Transverse colon (tissue), 4 donors: ENCODE measurements around the gene LMNTD2.
"Not testable (repeated sequence)": the region's sequence is repeated elsewhere in the genome, so short reads cannot be mapped to it uniquely, and the experiment has no call there.

ENCODE experiments used
- EP300 ChIP-seq: sonication (generic); formaldehyde crosslinking; IDR thresholded peaks from one replicate; pipeline ENCODE4 v1.6.1; 2017; ENCODE audit warnings: antibody characterized with exemption, low read depth
- POLR2A ChIP-seq: fragments of 450-650 bp; IDR thresholded peaks from one replicate; pipeline ENCODE4 v1.6.1; 2016; ENCODE audit warnings: antibody characterized with exemption, mild to moderate bottlenecking, moderate library complexity
- POLR2AphosphoS5 ChIP-seq, 3 donors: sonication (generic); formaldehyde crosslinking; IDR thresholded peaks; one replicate each; pipeline ENCODE4 v1.6.1; 2016; ENCODE audit warnings: antibody characterized with exemption in 3 of 3
- TF ChIP-seq, protein P1 (sequence below), 5 experiments: fragments of 200-600 bp in 3 of 5; fragments of 450-650 bp in 2 of 5; sonication (generic) in 3 of 5; IDR thresholded peaks; 1 replicate in 2 of 5; 2 replicates in 3 of 5; pipeline ENCODE4 v1.5.1; 2016 to 2017; ENCODE audit warnings: antibody characterized with exemption in 5 of 5, inconsistent platforms in 3 of 5, mild to moderate bottlenecking in 2 of 5, moderate library complexity in 1 of 5

DNA sequence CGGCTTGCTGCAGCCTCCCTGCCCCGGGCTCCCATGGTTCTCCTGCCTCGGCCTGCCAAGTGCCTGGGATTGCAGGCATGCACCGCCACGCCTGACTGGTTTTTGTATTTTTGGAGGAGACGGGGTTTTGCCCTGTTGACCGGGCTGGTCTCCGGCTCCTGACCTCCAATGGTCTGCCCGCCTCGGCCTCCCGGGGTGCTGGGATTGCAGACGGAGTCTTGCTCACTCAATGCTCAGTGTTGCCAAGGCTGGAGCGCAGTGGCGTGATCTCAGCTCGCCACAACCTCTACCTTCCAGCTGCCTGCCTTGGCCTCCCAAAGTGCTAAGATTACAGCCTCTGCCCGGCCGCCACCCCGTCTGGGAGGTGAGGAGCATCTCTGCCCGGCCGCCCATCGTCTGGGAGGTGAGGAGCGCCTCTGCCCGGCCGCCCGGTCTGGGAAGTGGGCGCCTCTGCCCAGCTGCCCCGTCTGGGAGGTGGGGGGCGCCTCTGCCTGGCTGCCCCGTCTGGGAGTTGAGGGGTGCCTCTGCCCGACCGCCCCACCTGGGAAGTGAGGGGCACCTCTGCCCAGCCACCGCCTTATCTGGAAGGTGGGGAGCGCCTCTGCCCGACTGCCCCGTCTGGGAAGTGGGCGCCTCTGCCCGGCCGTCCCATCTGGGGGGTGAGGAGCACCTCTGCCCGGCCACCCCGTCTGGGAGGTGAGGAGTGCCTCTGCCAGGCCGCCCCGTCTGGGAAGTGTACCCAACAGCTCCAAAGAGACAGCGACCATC, 43.4 kb downstream of the LMNTD2 start:
- TF ChIP-seq POLR2AphosphoS5 (IDR thresholded peaks at IDR 0.05); POLR2A; EP300: not testable (repeated sequence)
- TF ChIP-seq, protein P1, sequence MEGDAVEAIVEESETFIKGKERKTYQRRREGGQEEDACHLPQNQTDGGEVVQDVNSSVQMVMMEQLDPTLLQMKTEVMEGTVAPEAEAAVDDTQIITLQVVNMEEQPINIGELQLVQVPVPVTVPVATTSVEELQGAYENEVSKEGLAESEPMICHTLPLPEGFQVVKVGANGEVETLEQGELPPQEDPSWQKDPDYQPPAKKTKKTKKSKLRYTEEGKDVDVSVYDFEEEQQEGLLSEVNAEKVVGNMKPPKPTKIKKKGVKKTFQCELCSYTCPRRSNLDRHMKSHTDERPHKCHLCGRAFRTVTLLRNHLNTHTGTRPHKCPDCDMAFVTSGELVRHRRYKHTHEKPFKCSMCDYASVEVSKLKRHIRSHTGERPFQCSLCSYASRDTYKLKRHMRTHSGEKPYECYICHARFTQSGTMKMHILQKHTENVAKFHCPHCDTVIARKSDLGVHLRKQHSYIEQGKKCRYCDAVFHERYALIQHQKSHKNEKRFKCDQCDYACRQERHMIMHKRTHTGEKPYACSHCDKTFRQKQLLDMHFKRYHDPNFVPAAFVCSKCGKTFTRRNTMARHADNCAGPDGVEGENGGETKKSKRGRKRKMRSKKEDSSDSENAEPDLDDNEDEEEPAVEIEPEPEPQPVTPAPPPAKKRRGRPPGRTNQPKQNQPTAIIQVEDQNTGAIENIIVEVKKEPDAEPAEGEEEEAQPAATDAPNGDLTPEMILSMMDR (IDR thresholded peaks at IDR 0.05) = not testable (repeated sequence)
